NCI-H1436 (cell line): Measurements from ENCODE around the gene SAYSD1.
A peak's percentile ranks its signal among the peaks of the same experiment; 100 is the strongest.

Source experiments
- DNase-seq: peaks from one replicate; lab custom pipeline; 2025; lab: John Stamatoyannopoulos, UW

The SAYSD1 gene

GRCh38 chr6:39079197-39080125 is 35.5 kb downstream of the SAYSD1 start:
- DNase-seq = no peak

DNA sequence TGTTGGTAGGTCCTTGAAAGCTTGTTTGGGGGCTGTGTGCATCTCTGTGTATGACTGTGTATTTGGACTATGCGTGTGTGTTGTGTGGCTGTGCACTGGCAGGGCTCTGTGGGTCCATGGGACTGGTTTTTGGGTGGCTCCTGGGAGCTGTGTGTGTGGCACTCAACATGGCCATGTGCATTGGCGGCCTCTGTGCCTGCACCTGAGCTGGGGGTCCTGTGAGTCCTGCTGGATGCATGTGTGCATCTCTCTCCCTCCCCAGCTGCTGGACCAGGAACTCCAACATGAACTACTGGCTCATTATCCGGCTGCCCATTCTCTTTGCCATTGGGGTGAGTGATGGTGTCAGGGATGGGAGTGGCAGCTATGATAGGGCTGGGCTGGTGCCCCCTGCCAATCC is 36.3 kb downstream of the SAYSD1 start:
- DNase-seq = no peak

GRCh38 chr6:39077882-39078594 is 36.9 kb downstream of the SAYSD1 start:
- DNase-seq = no peak

DNA sequence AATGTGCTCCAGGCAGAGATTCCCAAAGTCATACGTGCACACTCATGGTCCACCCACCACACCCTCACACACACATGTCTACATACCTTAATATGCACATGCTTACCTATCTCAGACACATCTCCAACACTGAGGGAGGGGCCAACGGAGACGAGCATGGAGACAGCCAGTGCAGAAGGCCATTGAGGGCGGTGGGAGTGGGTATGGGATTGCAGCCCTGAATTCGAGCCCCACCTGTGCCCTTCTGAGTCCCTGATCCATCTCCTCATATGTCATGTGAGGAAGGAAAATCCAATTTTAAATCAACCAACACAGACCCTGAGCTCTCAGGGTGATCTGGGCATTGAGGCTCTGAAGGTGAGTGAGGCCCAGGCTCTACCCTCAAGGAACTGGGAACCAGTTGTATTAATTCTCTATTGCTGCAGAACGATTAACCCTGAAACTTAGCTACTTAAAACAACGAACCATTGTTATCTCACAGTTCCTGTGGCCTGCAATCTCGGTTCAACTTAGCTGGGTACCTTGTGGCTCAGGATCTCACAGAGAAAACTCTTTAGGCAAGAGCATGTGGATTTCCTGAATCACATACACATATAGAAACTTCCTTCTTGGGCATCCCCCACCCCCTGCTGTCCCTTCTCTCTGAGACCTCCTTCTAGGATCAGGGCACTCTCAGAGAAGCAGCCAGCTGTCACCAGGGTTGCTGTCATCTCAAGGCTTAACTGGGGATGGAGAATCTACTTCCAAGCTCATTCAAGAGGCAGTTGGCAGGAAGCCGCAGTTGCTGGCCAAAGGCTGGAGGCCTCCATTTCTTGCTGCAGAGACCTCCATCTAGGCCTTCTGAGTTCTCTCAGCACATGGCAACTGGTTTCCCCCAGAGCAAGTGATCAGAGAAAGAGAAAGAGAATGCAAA is 38.1 kb downstream of the SAYSD1 start:
- no peak for DNase-seq

DNA sequence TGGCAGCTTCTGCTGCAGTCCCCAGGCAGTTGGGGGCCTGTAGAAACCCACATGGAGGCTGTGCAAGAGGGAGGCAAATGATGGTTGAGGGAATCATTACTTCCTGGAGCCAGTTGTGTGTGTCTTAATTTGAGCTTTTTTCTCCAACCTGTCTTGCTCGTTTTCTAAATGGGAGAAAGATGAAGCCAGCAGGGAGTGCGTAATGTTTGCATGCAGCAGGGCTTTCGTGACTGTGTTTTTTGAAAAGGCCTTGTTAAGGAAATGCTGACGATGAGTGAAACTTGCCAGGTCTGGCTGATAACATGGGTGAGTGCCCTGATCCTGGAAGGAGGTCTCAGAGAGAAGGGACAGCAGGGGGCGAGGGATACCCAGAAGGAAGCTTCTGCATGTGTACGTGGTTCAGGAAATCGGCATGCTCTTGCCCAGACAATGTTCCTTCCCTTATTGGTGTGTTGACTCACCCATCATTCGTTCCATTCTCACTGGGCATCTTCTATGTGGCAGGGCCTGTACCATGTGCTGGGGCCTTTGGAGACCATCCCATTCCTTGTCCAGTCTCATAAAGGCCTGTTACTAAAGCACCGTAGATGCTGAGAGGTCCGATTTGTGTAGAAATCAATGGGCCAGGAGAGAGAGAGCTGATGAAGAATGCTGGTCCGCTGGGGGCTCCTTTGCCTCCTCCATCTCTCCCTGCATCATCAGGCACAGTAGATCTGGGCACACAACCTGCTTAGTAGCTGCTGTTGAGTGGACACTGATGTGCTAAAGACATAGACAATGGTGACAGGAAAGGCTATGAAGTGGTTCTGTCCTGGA is 39.0 kb downstream of the SAYSD1 start:
- DNase-seq = no peak

- no peak for DNase-seq
These were observed 39.8 kb downstream of the SAYSD1 start for GRCh38 chr6:39075010-39075686.

- no peak for DNase-seq
These were observed 40.5 kb downstream of the SAYSD1 start for GRCh38 chr6:39074486-39074885.

GRCh38 chr6:39073471-39074355 is 41.3 kb downstream of the SAYSD1 start:
- no peak for DNase-seq

DNA sequence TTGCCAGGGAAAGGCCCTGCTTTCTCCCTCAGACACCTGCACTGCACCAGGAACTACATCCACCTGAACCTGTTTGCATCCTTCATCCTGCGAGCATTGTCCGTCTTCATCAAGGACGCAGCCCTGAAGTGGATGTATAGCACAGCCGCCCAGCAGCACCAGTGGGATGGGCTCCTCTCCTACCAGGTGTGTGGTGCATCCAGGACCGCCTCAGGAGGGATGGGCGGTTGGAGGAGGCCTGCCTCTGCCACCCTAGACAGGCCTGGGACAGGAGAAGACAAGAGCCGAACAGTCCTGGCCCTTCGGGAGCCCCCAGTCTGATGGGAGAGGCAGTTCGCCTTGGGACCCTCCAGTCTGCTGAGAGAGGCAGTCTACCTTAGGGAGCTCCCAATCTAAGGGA is 42.2 kb downstream of the SAYSD1 start:
- no peak for DNase-seq

DNA sequence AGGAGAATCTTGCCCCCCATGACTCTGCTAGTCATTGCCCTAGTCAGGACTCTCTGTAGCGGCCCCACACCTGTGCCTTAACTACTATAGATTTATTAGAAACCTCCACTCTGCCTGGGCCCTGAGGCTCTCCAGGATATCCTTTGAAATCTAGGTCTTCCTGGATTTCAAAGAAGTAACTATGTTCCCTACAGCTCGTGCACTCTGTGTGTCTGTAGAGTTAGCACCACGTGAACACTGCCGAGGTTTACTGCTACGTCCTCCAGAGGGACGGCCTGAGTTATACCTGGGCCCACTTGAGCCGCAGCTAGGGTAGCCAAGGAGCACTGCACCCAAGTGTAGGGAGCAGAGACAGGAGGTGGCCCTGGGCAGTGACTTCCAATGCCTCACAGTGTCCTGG is 46.6 kb downstream of the SAYSD1 start:
- no peak for DNase-seq

- DNase-seq = no peak
These were observed 49.4 kb downstream of the SAYSD1 start for GRCh38 chr6:39065561-39065960.

- DNase-seq = no peak
These were observed 51.5 kb downstream of the SAYSD1 start for GRCh38 chr6:39063526-39063925.

DNA sequence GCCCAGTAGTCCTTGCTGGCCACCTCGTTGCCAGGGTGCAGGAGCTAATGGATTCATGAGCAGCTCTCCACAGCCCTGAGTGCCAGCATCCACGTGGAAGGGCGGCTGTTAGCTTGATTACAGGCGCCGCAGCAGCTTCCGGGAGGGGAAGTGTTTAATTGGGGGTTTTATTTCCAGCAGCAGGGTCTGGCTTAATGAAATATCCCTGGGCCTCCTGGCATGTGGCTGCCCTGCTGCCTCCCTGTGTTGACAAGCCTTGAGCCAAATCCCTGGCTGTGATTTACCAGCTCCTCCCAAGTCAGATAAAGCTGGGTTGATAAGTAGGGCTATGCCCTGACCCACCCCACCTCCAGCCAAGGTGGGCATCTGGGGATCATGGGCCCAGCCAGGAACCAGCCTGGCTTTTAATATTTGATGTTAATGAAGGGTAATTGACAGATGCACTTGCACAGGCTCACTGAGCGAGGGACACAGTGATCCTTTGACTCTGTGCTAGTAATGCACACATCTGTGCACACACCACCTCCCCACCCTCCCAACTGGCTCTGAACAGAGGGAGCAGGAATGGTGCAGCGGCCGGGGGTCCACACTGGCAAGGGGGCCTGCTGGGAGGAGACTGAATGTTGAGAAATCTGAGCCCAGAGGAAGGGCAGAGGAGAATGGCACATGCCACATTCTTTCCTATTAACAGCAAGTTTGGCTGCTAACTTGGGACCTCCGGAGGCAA is 52.8 kb downstream of the SAYSD1 start:
- DNase-seq = peak; percentile 59

- no peak for DNase-seq
These were observed 53.4 kb downstream of the SAYSD1 start for GRCh38 chr6:39061588-39061987.

DNA sequence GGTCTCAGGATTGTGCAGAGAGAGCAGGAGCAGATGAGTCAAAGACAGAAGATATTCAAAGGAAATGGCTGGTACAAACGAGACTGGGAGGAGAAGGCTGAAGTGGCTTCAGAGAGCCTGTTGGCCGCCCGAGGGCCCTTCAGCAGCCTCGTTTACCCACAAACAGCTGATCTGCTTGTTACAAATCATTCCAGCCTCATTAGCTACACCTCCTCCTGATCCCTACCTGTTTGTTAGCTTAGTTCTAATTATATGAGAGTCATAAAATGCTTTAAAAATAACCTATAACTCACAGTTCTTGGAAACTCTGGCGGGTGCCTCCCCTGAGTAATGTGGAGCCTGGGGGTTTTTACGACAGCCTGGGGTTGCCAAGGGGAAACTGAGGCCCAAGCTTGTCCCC is 53.8 kb downstream of the SAYSD1 start:
- DNase-seq = no peak

DNA sequence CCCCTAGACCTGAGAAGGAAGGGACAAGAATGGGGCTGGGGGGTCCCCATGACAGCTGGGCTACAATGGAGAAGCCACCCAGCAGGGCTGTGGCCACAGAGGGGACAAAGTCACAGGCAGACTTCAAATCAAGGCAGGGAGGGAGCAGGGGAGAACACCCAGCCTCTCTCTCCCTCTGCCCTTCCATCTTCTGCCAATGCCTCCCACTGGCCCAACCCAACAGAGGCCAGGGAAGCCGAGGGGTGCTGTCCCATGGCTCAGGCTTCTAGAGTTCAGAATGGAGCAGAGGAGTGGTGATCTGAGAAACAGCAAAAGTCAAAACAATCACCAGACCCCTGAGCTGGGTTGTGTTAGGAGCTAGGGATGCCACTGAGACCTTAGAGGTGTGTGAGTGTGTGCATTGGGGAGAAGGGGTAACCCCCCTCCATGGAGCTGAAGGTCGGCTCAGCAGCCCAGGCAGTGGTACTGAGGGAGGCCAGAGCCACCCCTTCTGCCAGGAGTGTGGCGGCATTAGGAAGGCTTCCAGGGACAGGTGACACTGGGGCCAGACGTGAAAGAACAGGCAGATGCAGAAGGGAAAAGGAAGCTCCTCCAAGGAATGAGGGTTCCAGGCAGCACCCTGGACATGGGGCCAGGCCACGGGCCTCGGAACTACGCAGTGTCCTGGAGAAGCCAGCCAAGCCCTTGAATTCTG is 54.4 kb downstream of the SAYSD1 start:
- DNase-seq = no peak

DNA sequence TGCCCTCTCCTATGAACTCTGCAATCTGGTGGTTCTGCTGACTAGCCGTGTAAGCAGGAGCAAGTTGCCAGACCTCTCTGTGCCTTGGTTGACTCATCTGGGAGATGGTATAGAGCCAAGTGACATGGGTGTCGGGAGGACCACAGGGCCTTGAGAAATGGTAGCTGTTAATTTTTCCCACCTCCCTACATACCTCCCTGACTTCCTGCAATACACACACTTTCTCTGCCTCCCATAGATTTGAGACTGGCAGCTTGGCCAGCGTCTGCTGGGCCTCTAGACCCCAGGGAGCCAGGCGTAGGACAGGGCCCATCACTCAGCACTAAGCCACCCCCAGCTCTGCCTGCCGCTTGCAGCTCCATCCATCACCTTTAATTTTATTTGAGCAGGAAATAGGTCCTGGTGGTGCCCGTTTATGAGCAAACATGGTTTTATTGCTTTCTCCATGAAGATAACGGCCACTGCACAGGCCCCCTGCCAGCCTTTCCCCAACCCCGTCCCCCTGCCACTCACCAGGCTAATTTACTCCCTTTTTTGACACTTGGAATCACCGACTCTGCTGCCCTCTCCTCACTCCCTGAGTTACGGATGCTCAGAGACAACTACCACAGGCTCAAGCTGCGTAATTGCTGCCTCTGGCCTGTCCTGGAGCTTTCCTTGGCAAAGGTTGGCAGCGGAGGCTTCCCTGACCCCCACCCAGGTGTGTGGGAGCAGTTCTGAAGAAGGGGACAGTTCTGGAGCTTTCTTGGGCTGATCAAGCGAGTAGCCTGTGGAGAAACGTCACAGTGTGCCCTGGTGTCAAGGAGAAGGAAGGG is 55.3 kb downstream of the SAYSD1 start:
- no peak for DNase-seq
